GM18526 (cell line): ENCODE measurements around the gene CFAP65.

Experiments used
- POLR2A ChIP-seq: IDR thresholded peaks from 3 replicates; pipeline ENCODE4 v1.6.1; 2011; ENCODE audit not compliant: insufficient read length; ENCODE audit errors: extremely low read depth

Gene CFAP65

GRCh38 chr2:219071131-219071816 is 30.0 kb upstream of the CFAP65 start:
- no peak for TF ChIP-seq POLR2A

GRCh38 chr2:219065484-219065883 is 24.2 kb upstream of the CFAP65 start:
- TF ChIP-seq POLR2A: no peak

- TF ChIP-seq POLR2A: no peak
Measured at GRCh38 chr2:219062081-219062480, 20.8 kb upstream of the CFAP65 start.

- TF ChIP-seq POLR2A: no peak
Measured at GRCh38 chr2:219060821-219061791, 19.8 kb upstream of the CFAP65 start, which contains the start of gene IHH. IHH (minus strand) TSS chr2:219060921; CDS start chr2:219060467, 454 bp downstream.

GRCh38 chr2:219059725-219060682 is 18.7 kb upstream of the CFAP65 start:
- no peak for TF ChIP-seq POLR2A

GRCh38 chr2:219059375-219059724 is 18.0 kb upstream of the CFAP65 start:
- TF ChIP-seq POLR2A: no peak

- TF ChIP-seq POLR2A: no peak
Measured at GRCh38 chr2:219058541-219059374, 17.4 kb upstream of the CFAP65 start.

GRCh38 chr2:219057709-219058540 is 16.6 kb upstream of the CFAP65 start:
- no peak for TF ChIP-seq POLR2A

GRCh38 chr2:219056896-219057708 is 15.8 kb upstream of the CFAP65 start:
- TF ChIP-seq POLR2A: no peak

- TF ChIP-seq POLR2A: no peak
Measured at GRCh38 chr2:219056176-219056895, 15.0 kb upstream of the CFAP65 start.

GRCh38 chr2:219054956-219055903 is 13.9 kb upstream of the CFAP65 start:
- TF ChIP-seq POLR2A: no peak
